H1 (cell line): ENCODE results near the gene RIN1. TPM values are rescaled to one million over a fixed set of nuclear protein-coding genes. Genes with fewer than 3 reads are reported as not detected.

Source experiments
- CTCF ChIA-PET: fragments of 300-600 bp; sonication (Branson Sonifier 250); formaldehyde crosslinking; loops from one replicate; lab custom pipeline; 2021; ENCODE audit not compliant: partially characterized antibody; lab: Charles Lee
- POLR2A ChIA-PET: fragments of 300-600 bp; sonication (Branson Sonifier 250); formaldehyde crosslinking; loops from one replicate; lab custom pipeline; 2021; ENCODE audit warnings: inconsistent platforms; ENCODE audit not compliant: partially characterized antibody; lab: Charles Lee
- DNase-seq, 2 experiments: peaks; one replicate each; pipeline versions ENCODE4 v3.0.0 to v3.0.0-alpha.2; 2010 to 2022; ENCODE audit warnings: low spot score in 2 of 2, low read depth in 1 of 2, mixed read lengths in 1 of 2
- FAIRE-seq: peaks from 2 replicates; lab custom pipeline; 2011; peaks lifted over from hg19 to GRCh38; lab: Jason Lieb, UNC
- H2AFZ ChIP-seq: 2 replicates; pipeline ENCODE4 v1.8.1; 2012; ENCODE audit warnings: low read length, inconsistent platforms
- H2AK5ac ChIP-seq: 2 replicates; pipeline ENCODE4 v1.6.1; 2013; ENCODE audit warnings: low read depth, low read length
- H2BK120ac ChIP-seq: replicated peaks from 2 replicates; pipeline ENCODE3; 2013; ENCODE audit warnings: low read depth, low read length, inconsistent platforms
- H2BK12ac ChIP-seq: 2 replicates; pipeline ENCODE4 v1.6.1; 2013; ENCODE audit warnings: low read depth, low read length
- H2BK15ac ChIP-seq: 2 replicates; pipeline ENCODE4 v1.6.1; 2013; ENCODE audit warnings: low read length
- H2BK20ac ChIP-seq: 2 replicates; pipeline ENCODE4 v1.6.1; 2013; ENCODE audit warnings: low read length
- H2BK5ac ChIP-seq: 2 replicates; pipeline ENCODE4 v1.6.1; 2013; ENCODE audit warnings: low read depth, low read length
- H3K14ac ChIP-seq: 2 replicates; pipeline ENCODE4 v1.6.1; 2013; ENCODE audit warnings: inconsistent platforms; ENCODE audit not compliant: insufficient read length
- H3K18ac ChIP-seq: 2 replicates; pipeline ENCODE4 v1.6.1; 2013; ENCODE audit warnings: low read length; ENCODE audit errors: extremely low read depth
- H3K23ac ChIP-seq: 2 replicates; pipeline ENCODE4 v1.6.1; 2013; ENCODE audit warnings: inconsistent platforms; ENCODE audit not compliant: insufficient read length
- H3K23me2 ChIP-seq: 2 replicates; pipeline ENCODE4 v1.6.1; 2013; ENCODE audit warnings: low read depth, low read length
- H3K27ac ChIP-seq: 2 replicates; pipeline ENCODE4 v1.6.1; 2011; ENCODE audit warnings: low read depth, low read length, inconsistent platforms
- H3K27me3 ChIP-seq, 4 experiments: replicated peaks in 1 of 4; 1 replicate in 1 of 4; 2 replicates in 3 of 4; pipeline versions ENCODE4 v1.6.1 to v1.8.1; 2011 to 2013; ENCODE audit warnings: low read length in 3 of 4, mild to moderate bottlenecking in 3 of 4, inconsistent platforms in 2 of 4, mixed read lengths in 2 of 4, moderate library complexity in 1 of 4; ENCODE audit not compliant: control insufficient read depth in 3 of 4, insufficient read depth in 3 of 4; ENCODE audit errors: extremely low read depth in 1 of 4
- H3K36me3 ChIP-seq, 4 experiments: 2 replicates each; pipeline versions ENCODE4 v1.6.1 to v1.8.1; 2011 to 2013; ENCODE audit warnings: mild to moderate bottlenecking in 4 of 4, low read length in 3 of 4, moderate library complexity in 2 of 4, control low read depth in 1 of 4, inconsistent platforms in 1 of 4; ENCODE audit not compliant: insufficient read depth in 4 of 4, control insufficient read depth in 2 of 4
- H3K4ac ChIP-seq: replicated peaks from 2 replicates; pipeline ENCODE3; 2013; ENCODE audit warnings: low read length, low read depth, mixed read lengths, inconsistent platforms; ENCODE audit not compliant: insufficient read length
- H3K4me1 ChIP-seq, 4 experiments: replicated peaks in 1 of 4; 1 replicate in 1 of 4; 2 replicates in 3 of 4; pipeline versions ENCODE4 v1.6.1 to v1.8.1; 2011 to 2013; ENCODE audit warnings: low read length in 3 of 4, inconsistent platforms in 2 of 4, mixed read lengths in 1 of 4; ENCODE audit not compliant: insufficient read depth in 4 of 4, control insufficient read depth in 3 of 4
- H3K4me2 ChIP-seq, 2 experiments: 2 replicates each; pipeline versions ENCODE4 v1.6.1 to v1.8.1; 2011 to 2013; ENCODE audit warnings: low read depth in 2 of 2, low read length in 2 of 2, control low read depth in 1 of 2, inconsistent platforms in 1 of 2, mild to moderate bottlenecking in 1 of 2; ENCODE audit not compliant: insufficient read depth in 1 of 2
- H3K4me3 ChIP-seq, 4 experiments: fragments of 200-600, 300-600 bp in 1 of 4; sonication (generic), shearing (Covaris generic), sonication (Bioruptor Twin) in 1 of 4; 2 replicates each; pipeline versions ENCODE4 v1.5.1 to v1.8.1; 2011 to 2016; ENCODE audit warnings: low read length in 4 of 4, low read depth in 3 of 4, control low read depth in 2 of 4, inconsistent platforms in 2 of 4, mild to moderate bottlenecking in 2 of 4, mixed read lengths in 1 of 4, moderate library complexity in 1 of 4; ENCODE audit not compliant: insufficient read depth in 2 of 4; ENCODE audit errors: extremely low read depth in 1 of 4
- H3K56ac ChIP-seq: replicated peaks from 2 replicates; pipeline ENCODE3; 2013; ENCODE audit warnings: low read depth, mild to moderate bottlenecking, mixed read lengths, low read length, inconsistent platforms; ENCODE audit not compliant: insufficient read length
- H3K79me1 ChIP-seq: 2 replicates; pipeline ENCODE4 v1.6.1; 2013; ENCODE audit warnings: low read depth, low read length, control low read depth
- H3K79me2 ChIP-seq, 2 experiments: 2 replicates each; pipeline versions ENCODE4 v1.6.1 to v1.8.1; 2012 to 2013; ENCODE audit warnings: low read length in 2 of 2, mild to moderate bottlenecking in 2 of 2, inconsistent platforms in 1 of 2; ENCODE audit not compliant: insufficient read depth in 2 of 2, control insufficient read depth in 1 of 2
- H3K9ac ChIP-seq, 4 experiments: replicated peaks in 1 of 4; 1 replicate in 1 of 4; 2 replicates in 3 of 4; pipeline versions ENCODE4 v1.6.1 to v1.8.1; 2011 to 2013; ENCODE audit warnings: low read depth in 3 of 4, low read length in 3 of 4, control low read depth in 2 of 4, mild to moderate bottlenecking in 2 of 4, moderate library complexity in 2 of 4, inconsistent platforms in 1 of 4; ENCODE audit errors: extremely low read depth in 1 of 4
- H3K9me3 ChIP-seq, 2 experiments: 2 replicates each; pipeline versions ENCODE4 v1.6.1 to v1.8.1; 2012 to 2013; ENCODE audit warnings: mild to moderate bottlenecking in 2 of 2, moderate library complexity in 2 of 2, control low read depth in 1 of 2, inconsistent platforms in 1 of 2, low read depth in 1 of 2, low read length in 1 of 2, mixed read lengths in 1 of 2; ENCODE audit not compliant: insufficient read depth in 2 of 2
- H4K20me1 ChIP-seq, 2 experiments: replicated peaks in 1 of 2; 2 replicates each; pipeline versions ENCODE3 to v1.8.1; 2011 to 2013; ENCODE audit warnings: inconsistent platforms in 2 of 2, low read length in 2 of 2, mild to moderate bottlenecking in 1 of 2; ENCODE audit not compliant: insufficient read depth in 2 of 2, control insufficient read depth in 1 of 2
- H4K5ac ChIP-seq: 2 replicates; pipeline ENCODE4 v1.6.1; 2013; ENCODE audit warnings: low read length, low read depth, mixed read lengths, inconsistent platforms; ENCODE audit not compliant: insufficient read length
- H4K8ac ChIP-seq: 2 replicates; pipeline ENCODE4 v1.8.0; 2013; ENCODE audit warnings: mild to moderate bottlenecking, moderate library complexity, low read length, inconsistent platforms; ENCODE audit not compliant: insufficient read depth; ENCODE audit errors: extremely low read depth
- H4K91ac ChIP-seq: replicated peaks from 2 replicates; pipeline ENCODE3; 2013; ENCODE audit warnings: low read length, mixed read lengths, inconsistent platforms; ENCODE audit not compliant: insufficient read length
- BRCA1 ChIP-seq: IDR thresholded peaks from 2 replicates; pipeline ENCODE4 v1.6.1; 2012; ENCODE audit warnings: low read depth, low read length, improper control_type of control experiment
- GABPA ChIP-seq: IDR thresholded peaks from 2 replicates; pipeline ENCODE4 v1.6.1; 2011; ENCODE audit warnings: mild to moderate bottlenecking, low read length, moderate library complexity, borderline replicate concordance; ENCODE audit not compliant: insufficient read depth
- POLR2A ChIP-seq, 2 experiments: IDR thresholded peaks; 1 replicate in 1 of 2; 2 replicates in 1 of 2; pipeline ENCODE4 v1.6.1; 2011; ENCODE audit warnings: low read depth in 2 of 2, low read length in 2 of 2, mild to moderate bottlenecking in 2 of 2; ENCODE audit errors: control extremely low read depth in 1 of 2
- RAD21 ChIP-seq, 2 experiments: IDR thresholded peaks in 1 of 2; conservative IDR thresholded peaks in 1 of 2; 2 replicates each; pipeline ENCODE4 v1.6.1; 2011; ENCODE audit warnings: low read depth in 2 of 2, low read length in 2 of 2, improper control_type of control experiment in 1 of 2, inconsistent platforms in 1 of 2, mild to moderate bottlenecking in 1 of 2, moderate library complexity in 1 of 2
- TAF7 ChIP-seq: optimal IDR thresholded peaks from 2 replicates; pipeline ENCODE3; 2011; ENCODE audit warnings: low read depth, mild to moderate bottlenecking, inconsistent platforms, low read length, moderate library complexity, borderline replicate concordance
- WGBS, 2 experiments: shearing (Covaris generic) in 1 of 2; methylation state at CpG; one replicate each; pipeline versions ENCODE4 v1.1.6 to v1.1.7; 2013 to 2015; ENCODE audit warnings: low lambda C conversion rate in 2 of 2, mixed read lengths in 2 of 2, inconsistent platforms in 1 of 2, low coverage in 1 of 2, missing lambda C conversion rate in 1 of 2; ENCODE audit not compliant: insufficient replicate concordance in 2 of 2, insufficient coverage in 1 of 2, insufficient read length in 1 of 2; ENCODE audit errors: extremely low coverage in 1 of 2, missing lambda C conversion rate in 1 of 2; 5-methylcytosine and 5-hydroxymethylcytosine counted together
- polyA plus RNA-seq, 7 experiments: library from polyadenylated mRNA; depleted of rRNA in 3 of 7; stranded (reverse) in 5 of 7; unstranded in 2 of 7; fragments of >200 nt in 5 of 7; fragments of 200-250 nt in 2 of 7; gene quantifications; 1 replicate in 5 of 7; 2 replicates in 1 of 7; 4 replicates in 1 of 7; pipeline versions ENCODE4 v1.2.1 to v1.2.3, GENCODE V29; 2011 to 2013; ENCODE audit warnings: missing spikeins in 2 of 7, mixed read lengths in 2 of 7
- total RNA-seq: library from RNA; stranded (reverse); fragmentation: NEBNext Ultra II Directional; extraction: Animal tissue kit (Norgen Biotek cat#: 25700); gene quantifications from 2 replicates; pipeline ENCODE4 v1.2.1, GENCODE V29; 2021

The RIN1 gene
- total and polyA plus RNA-seq, 2 of the 8 experiments (the other 6 are each of a cell fraction or from before 2014, with no cell fraction given), result 2.5 to 5.4 TPM

GRCh38 chr11:66362481-66363147 is 26.4 kb upstream of the RIN1 start:
- Histone ChIP-seq H3K27ac (no peak overlapping the region), H3K18ac (no peak overlapping the region), H2BK20ac (no peak overlapping the region), H3K4me2 (no peak overlapping the region), H3K23me2 (no peaks in the 10 kb centered on the region), H3K9me3 (no peaks in the 10 kb centered on the region), H3K4me3 (no peak overlapping the region), H3K4me1 (peaks cover 0 to 3% (median 0%) of the 10 kb centered on the region in 4 experiments; a peak in 1 of 7 replicates), H2BK120ac (no peak overlapping the region), H2BK5ac (no peak overlapping the region), H3K23ac (no peak overlapping the region), H3K79me2 (no peaks in the 10 kb centered on the region), H3K36me3 (peaks cover 24 to 43% (median 41%) of the 10 kb centered on the region in 4 experiments), H3K9ac (no peak overlapping the region), H3K27me3 (no peaks in the 10 kb centered on the region), H2AFZ (no peak overlapping the region), H4K8ac (no peak overlapping the region), H3K79me1 (no peaks in the 10 kb centered on the region), H2BK12ac (no peak overlapping the region), H3K4ac (no peak overlapping the region), H3K56ac (no peak overlapping the region), H2AK5ac (no peak overlapping the region), H2BK15ac (no peak overlapping the region), H4K20me1 (peaks cover 3 to 21% of the 10 kb centered on the region in 2 experiments), H4K91ac (no peak overlapping the region), H4K5ac (no peak overlapping the region), H3K14ac (no peak overlapping the region)
- WGBS, 2 experiments, result 88% methylated on average over 9 of the region's 9 CpGs; no CpG with 5 or more reads in 1 of the 2 experiments
- POLR2A ChIA-PET, result interaction anchor here (0.7 to 28.7 kb wide), 9 partner anchors 6 to 361 kb away, joined by 3 to 487 read pairs (median 4); partner anchors contain the start of genes B4GAT1, BRMS1, CD248 and RIN1
- DNase-seq (no peak), FAIRE-seq (no peak)
- CTCF ChIA-PET, result interaction anchor here (0.8 to 4.4 kb wide), 14 partner anchors 11 to 519 kb away, joined by 3 to 39 read pairs (median 5); partner anchors contain the start of genes NPAS4 and RIN1
- TF ChIP-seq GABPA (no peak), POLR2A (IDR thresholded peaks at IDR 0.05; ENCODE audit: control extremely low read depth in 1 of 2, low read depth in 2 of 2, low read length in 2 of 2) (peak in 1 of 2 experiments; percentile 16; a peak in 2 of 3 replicates), BRCA1 (no peak), TAF7 (no peak), RAD21 (IDR thresholded peaks at IDR 0.05 in 1 of 2, conservative IDR thresholded peaks at IDR 0.05 in 1 of 2; ENCODE audit: low read depth in 2 of 2, low read length in 2 of 2) (no peak)
